Liver (tissue), 9 donors: ENCODE results near the gene TYMS. TPM values are rescaled to one million over a fixed set of nuclear protein-coding genes. Genes with fewer than 3 reads are reported as not detected.

ENCODE experiments used
- DNase-seq: peaks from one replicate; pipeline ENCODE4 v3.0.0-alpha.2; 2017; ENCODE audit warnings: low spot score
- H3K27ac ChIP-seq, 2 donors: one replicate each; pipeline ENCODE4 v1.7.0; 2013; ENCODE audit warnings: inconsistent platforms in 2 of 2, low read length in 2 of 2, control low read depth in 1 of 2, low read depth in 1 of 2, mild to moderate bottlenecking in 1 of 2
- H3K27me3 ChIP-seq, 4 donors: one replicate each; pipeline versions ENCODE4 v1.6.1 to v1.7.0; 2013; ENCODE audit warnings: low read length in 3 of 4, inconsistent platforms in 1 of 4, mild to moderate bottlenecking in 1 of 4, moderate library complexity in 1 of 4; ENCODE audit not compliant: control insufficient read depth in 4 of 4, insufficient read depth in 4 of 4
- H3K36me3 ChIP-seq, 4 donors: one replicate each; pipeline versions ENCODE4 v1.6.1 to v1.7.0; 2013; ENCODE audit warnings: low read length in 3 of 4, mild to moderate bottlenecking in 3 of 4, low read depth in 1 of 4, moderate library complexity in 1 of 4; ENCODE audit not compliant: control insufficient read depth in 4 of 4, insufficient read depth in 3 of 4
- H3K4me1 ChIP-seq, 4 donors: one replicate each; pipeline versions ENCODE4 v1.6.1 to v1.7.0; 2013; ENCODE audit warnings: low read length in 3 of 4, mild to moderate bottlenecking in 3 of 4, moderate library complexity in 1 of 4; ENCODE audit not compliant: control insufficient read depth in 4 of 4, insufficient read depth in 4 of 4
- H3K4me3 ChIP-seq, 3 donors: one replicate each; pipeline versions ENCODE4 v1.6.1 to v1.7.0; 2013; ENCODE audit warnings: low read length in 3 of 3, control low read depth in 1 of 3, low read depth in 1 of 3, mild to moderate bottlenecking in 1 of 3
- H3K9ac ChIP-seq, 2 donors: one replicate each; pipeline ENCODE4 v1.7.0; 2013; ENCODE audit warnings: low read length in 2 of 2, mild to moderate bottlenecking in 2 of 2, moderate library complexity in 2 of 2, control low read depth in 1 of 2, low read depth in 1 of 2
- H3K9me3 ChIP-seq, 4 donors: one replicate each; pipeline versions ENCODE4 v1.6.1 to v1.7.0; 2013; ENCODE audit warnings: low read length in 3 of 4; ENCODE audit not compliant: control insufficient read depth in 4 of 4
- ATF3 ChIP-seq: IDR thresholded peaks from 2 replicates; pipeline ENCODE4 v1.6.1; 2016; ENCODE audit warnings: antibody characterized with exemption
- EGR1 ChIP-seq, 2 donors: IDR thresholded peaks; 2 replicates each; pipeline ENCODE4 v1.6.1; 2016 to 2018; ENCODE audit warnings: antibody characterized with exemption in 2 of 2, low read depth in 2 of 2
- FOXA1 ChIP-seq: IDR thresholded peaks from 2 replicates; pipeline ENCODE4 v1.6.1; 2016; ENCODE audit warnings: antibody characterized with exemption
- FOXA2 ChIP-seq: IDR thresholded peaks from 2 replicates; pipeline ENCODE4 v1.6.1; 2016; ENCODE audit warnings: antibody characterized with exemption
- GABPA ChIP-seq, 2 donors: IDR thresholded peaks in 1 of 2; conservative IDR thresholded peaks in 1 of 2; 2 replicates each; pipeline ENCODE4 v1.6.1; 2016; ENCODE audit warnings: antibody characterized with exemption in 2 of 2, mild to moderate bottlenecking in 1 of 2, moderate library complexity in 1 of 2
- HNF4A ChIP-seq, 2 donors: conservative IDR thresholded peaks; 2 replicates each; pipeline ENCODE4 v1.6.1; 2016; ENCODE audit warnings: antibody characterized with exemption in 2 of 2, mild to moderate bottlenecking in 2 of 2
- HNF4G ChIP-seq: IDR thresholded peaks from 2 replicates; pipeline ENCODE4 v1.6.1; 2016; ENCODE audit warnings: antibody characterized with exemption
- JUND ChIP-seq, 2 donors: IDR thresholded peaks; 2 replicates each; pipeline ENCODE4 v1.6.1; 2016; ENCODE audit warnings: antibody characterized with exemption in 2 of 2
- NR2F2 ChIP-seq: IDR thresholded peaks from 2 replicates; pipeline ENCODE4 v1.6.1; 2016; ENCODE audit warnings: antibody characterized with exemption
- RAD21 ChIP-seq, 2 donors: IDR thresholded peaks; 2 replicates each; pipeline ENCODE4 v1.6.1; 2016; ENCODE audit warnings: antibody characterized with exemption in 2 of 2, mild to moderate bottlenecking in 2 of 2
- SP1 ChIP-seq: IDR thresholded peaks from 2 replicates; pipeline ENCODE4 v1.6.1; 2018; ENCODE audit warnings: antibody characterized with exemption, mild to moderate bottlenecking
- TAF1 ChIP-seq: conservative IDR thresholded peaks from 2 replicates; pipeline ENCODE4 v1.6.1; 2016; ENCODE audit warnings: antibody characterized with exemption, mild to moderate bottlenecking
- YY1 ChIP-seq: IDR thresholded peaks from 2 replicates; pipeline ENCODE4 v1.6.1; 2016; ENCODE audit warnings: antibody characterized with exemption, mild to moderate bottlenecking
- WGBS: extraction: QIAGEN DNeasy Blood & Tissue Kit; methylation state at CpG from one replicate; pipeline ENCODE4 v1.1.7; 2013; 5-methylcytosine and 5-hydroxymethylcytosine counted together
- polyA plus RNA-seq, 2 donors: library from polyadenylated mRNA; stranded (reverse) in 1 of 2; unstranded in 1 of 2; fragments of 200-250 nt in 1 of 2; fragments of >200 nt in 1 of 2; fragmentation: Nextera tagmentation in 1 of 2; extraction: Ambion mirVana in 1 of 2; gene quantifications; one replicate each; pipeline versions ENCODE4 v1.2.1 to v1.2.3, GENCODE V29; 2013 to 2015
- total RNA-seq, 2 donors: library from RNA; depleted of rRNA; stranded (reverse); fragments of >200 nt; gene quantifications; one replicate each; pipeline ENCODE4 v1.2.3, GENCODE V29; 2014
- TF ChIP-seq, protein P1 (sequence below): IDR thresholded peaks from 2 replicates; pipeline ENCODE4 v1.6.1; 2016; ENCODE audit warnings: antibody characterized with exemption, mild to moderate bottlenecking
- TF ChIP-seq, protein P2 (sequence below): IDR thresholded peaks from 2 replicates; pipeline ENCODE4 v1.6.1; 2016; ENCODE audit warnings: antibody characterized with exemption
- TF ChIP-seq, protein P3 (sequence below): IDR thresholded peaks from 2 replicates; pipeline ENCODE4 v1.6.1; 2016; ENCODE audit warnings: antibody characterized with exemption
- donor health status: healthy.
- donor health status: healthy.
- donor health status: healthy.
- donor health status: healthy.
- donor health status: healthy.

Gene TYMS
- total and polyA plus RNA-seq, 4 donors, result 0.25 to 77.4 (median 5.3) TPM

- WGBS, result 3% methylated on average over 72 of the region's 72 CpGs
- Histone ChIP-seq H3K9me3 (no peaks in the 10 kb centered on the region), H3K27ac (no peak overlapping the region), H3K36me3 (no peaks in the 10 kb centered on the region), H3K27me3 (no peaks in the 10 kb centered on the region), H3K9ac (no peak overlapping the region), H3K4me3 (peak overlapping the region; percentile 63 to 84 (median 75)), H3K4me1 (peaks cover 11 to 17% (median 14%) of the 10 kb centered on the region in 4 donors)
- peak; percentile 89 for DNase-seq
- TF ChIP-seq GABPA (IDR thresholded peaks at IDR 0.05 in 1 of 2, conservative IDR thresholded peaks at IDR 0.05 in 1 of 2) (no peak), YY1 (peak; percentile 47), HNF4A (conservative IDR thresholded peaks at IDR 0.05) (peak; percentile 73 to 74), JUND (IDR thresholded peaks at IDR 0.05) (no peak), NR2F2 (no peak), SP1 (peak; percentile 59), HNF4G (peak; percentile 49), RAD21 (IDR thresholded peaks at IDR 0.05) (peak; percentile 11 to 21), FOXA1 (peak; percentile 11), ATF3 (no peak), EGR1 (IDR thresholded peaks at IDR 0.05; ENCODE audit: low read depth in 2 of 2) (no peak), FOXA2 (no peak)
- TF ChIP-seq, protein P1, sequence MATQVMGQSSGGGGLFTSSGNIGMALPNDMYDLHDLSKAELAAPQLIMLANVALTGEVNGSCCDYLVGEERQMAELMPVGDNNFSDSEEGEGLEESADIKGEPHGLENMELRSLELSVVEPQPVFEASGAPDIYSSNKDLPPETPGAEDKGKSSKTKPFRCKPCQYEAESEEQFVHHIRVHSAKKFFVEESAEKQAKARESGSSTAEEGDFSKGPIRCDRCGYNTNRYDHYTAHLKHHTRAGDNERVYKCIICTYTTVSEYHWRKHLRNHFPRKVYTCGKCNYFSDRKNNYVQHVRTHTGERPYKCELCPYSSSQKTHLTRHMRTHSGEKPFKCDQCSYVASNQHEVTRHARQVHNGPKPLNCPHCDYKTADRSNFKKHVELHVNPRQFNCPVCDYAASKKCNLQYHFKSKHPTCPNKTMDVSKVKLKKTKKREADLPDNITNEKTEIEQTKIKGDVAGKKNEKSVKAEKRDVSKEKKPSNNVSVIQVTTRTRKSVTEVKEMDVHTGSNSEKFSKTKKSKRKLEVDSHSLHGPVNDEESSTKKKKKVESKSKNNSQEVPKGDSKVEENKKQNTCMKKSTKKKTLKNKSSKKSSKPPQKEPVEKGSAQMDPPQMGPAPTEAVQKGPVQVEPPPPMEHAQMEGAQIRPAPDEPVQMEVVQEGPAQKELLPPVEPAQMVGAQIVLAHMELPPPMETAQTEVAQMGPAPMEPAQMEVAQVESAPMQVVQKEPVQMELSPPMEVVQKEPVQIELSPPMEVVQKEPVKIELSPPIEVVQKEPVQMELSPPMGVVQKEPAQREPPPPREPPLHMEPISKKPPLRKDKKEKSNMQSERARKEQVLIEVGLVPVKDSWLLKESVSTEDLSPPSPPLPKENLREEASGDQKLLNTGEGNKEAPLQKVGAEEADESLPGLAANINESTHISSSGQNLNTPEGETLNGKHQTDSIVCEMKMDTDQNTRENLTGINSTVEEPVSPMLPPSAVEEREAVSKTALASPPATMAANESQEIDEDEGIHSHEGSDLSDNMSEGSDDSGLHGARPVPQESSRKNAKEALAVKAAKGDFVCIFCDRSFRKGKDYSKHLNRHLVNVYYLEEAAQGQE, result peak; percentile 51
- TF ChIP-seq, protein P2, sequence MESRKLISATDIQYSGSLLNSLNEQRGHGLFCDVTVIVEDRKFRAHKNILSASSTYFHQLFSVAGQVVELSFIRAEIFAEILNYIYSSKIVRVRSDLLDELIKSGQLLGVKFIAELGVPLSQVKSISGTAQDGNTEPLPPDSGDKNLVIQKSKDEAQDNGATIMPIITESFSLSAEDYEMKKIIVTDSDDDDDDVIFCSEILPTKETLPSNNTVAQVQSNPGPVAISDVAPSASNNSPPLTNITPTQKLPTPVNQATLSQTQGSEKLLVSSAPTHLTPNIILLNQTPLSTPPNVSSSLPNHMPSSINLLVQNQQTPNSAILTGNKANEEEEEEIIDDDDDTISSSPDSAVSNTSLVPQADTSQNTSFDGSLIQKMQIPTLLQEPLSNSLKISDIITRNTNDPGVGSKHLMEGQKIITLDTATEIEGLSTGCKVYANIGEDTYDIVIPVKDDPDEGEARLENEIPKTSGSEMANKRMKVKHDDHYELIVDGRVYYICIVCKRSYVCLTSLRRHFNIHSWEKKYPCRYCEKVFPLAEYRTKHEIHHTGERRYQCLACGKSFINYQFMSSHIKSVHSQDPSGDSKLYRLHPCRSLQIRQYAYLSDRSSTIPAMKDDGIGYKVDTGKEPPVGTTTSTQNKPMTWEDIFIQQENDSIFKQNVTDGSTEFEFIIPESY, result no peak
- TF ChIP-seq, protein P3, sequence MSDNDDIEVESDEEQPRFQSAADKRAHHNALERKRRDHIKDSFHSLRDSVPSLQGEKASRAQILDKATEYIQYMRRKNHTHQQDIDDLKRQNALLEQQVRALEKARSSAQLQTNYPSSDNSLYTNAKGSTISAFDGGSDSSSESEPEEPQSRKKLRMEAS, result peak; percentile 33
Observed at GRCh38 chr18:658001-658946, 821 bp downstream of the TYMS start.

- no peak overlapping the region for H3K27ac ChIP-seq
- DNase-seq, result no peak
- TF ChIP-seq HNF4A (conservative IDR thresholded peaks at IDR 0.05) (no peak), JUND (IDR thresholded peaks at IDR 0.05) (no peak), ATF3 (no peak), YY1 (no peak), TAF1 (no peak), GABPA (IDR thresholded peaks at IDR 0.05 in 1 of 2, conservative IDR thresholded peaks at IDR 0.05 in 1 of 2) (no peak)
- TF ChIP-seq, protein P3, result no peak
- 87% methylated on average over 10 of the region's 10 CpGs for WGBS
- no peaks in the 10 kb centered on the region for H3K9me3 ChIP-seq
- no peaks in the 10 kb centered on the region for H3K27me3 ChIP-seq
- H3K36me3 ChIP-seq, result no peaks in the 10 kb centered on the region
- H3K4me1 ChIP-seq, result peaks cover 11 to 17% (median 14%) of the 10 kb centered on the region in 4 donors
- H3K9ac ChIP-seq, result no peak overlapping the region
- H3K4me3 ChIP-seq, result no peak overlapping the region
Observed at GRCh38 chr18:658947-659533, 1.6 kb downstream of the TYMS start.
